NCI-H748 (cell line): ENCODE results near the gene ZNF513.
A peak's percentile ranks its signal among the peaks of the same experiment; 100 is the strongest.

Experiments
- DNase-seq: peaks from one replicate; lab custom pipeline; 2025; ENCODE audit not compliant: unreplicated experiment; lab: John Stamatoyannopoulos, UW

ZNF513 gene

GRCh38 chr2:27390822-27391679 is 10.5 kb upstream of the ZNF513 start:
- no peak for DNase-seq

GRCh38 chr2:27381577-27382181 is 1.1 kb upstream of the ZNF513 start:
- DNase-seq = no peak

GRCh38 chr2:27379836-27380625 is 503 bp downstream of the ZNF513 start:
- DNase-seq = peak; percentile 77

- no peak for DNase-seq
Measured at GRCh38 chr2:27379383-27379835, 1.1 kb downstream of the ZNF513 start.

- DNase-seq = no peak
Measured at GRCh38 chr2:27378809-27379290, 1.7 kb downstream of the ZNF513 start.

- DNase-seq = no peak
Measured at GRCh38 chr2:27378096-27378808, 2.3 kb downstream of the ZNF513 start.

- no peak for DNase-seq
Measured at GRCh38 chr2:27377618-27378095, 2.9 kb downstream of the ZNF513 start.

GRCh38 chr2:27376866-27377617 is 3.5 kb downstream of the ZNF513 start:
- no peak for DNase-seq

GRCh38 chr2:27376151-27376865 is 4.2 kb downstream of the ZNF513 start:
- no peak for DNase-seq

- no peak for DNase-seq
Measured at GRCh38 chr2:27375513-27376099, 4.9 kb downstream of the ZNF513 start.

- no peak for DNase-seq
Measured at GRCh38 chr2:27373567-27373966, 7.0 kb downstream of the ZNF513 start.

- DNase-seq = no peak
Measured at GRCh38 chr2:27372937-27373336, 7.6 kb downstream of the ZNF513 start.

GRCh38 chr2:27370816-27371620 is 9.5 kb downstream of the ZNF513 start:
- DNase-seq = peak; percentile 48

GRCh38 chr2:27370026-27370815 is 10.3 kb downstream of the ZNF513 start, which contains the start of the genes EIF2B4 and SNX17:
Gene EIF2B4, minus strand, starts transcription at chr2:27370338. Its CDS starts 24 bp downstream, at chr2:27370314.
Gene SNX17, plus strand, starts transcription at chr2:27370616. Its CDS starts 128 bp downstream, at chr2:27370744.
- peak; percentile 99 for DNase-seq

GRCh38 chr2:27369471-27370025 is 11.0 kb downstream of the ZNF513 start:
- DNase-seq = peak; percentile 80

GRCh38 chr2:27363933-27364332 is 16.6 kb downstream of the ZNF513 start:
- DNase-seq = no peak
